Body of pancreas (tissue), 4 donors: ENCODE measurements around the gene CCDC158. TPM values are rescaled to one million over a fixed set of nuclear protein-coding genes. Genes with fewer than 3 reads are reported as not detected.
A peak's percentile ranks its signal among the peaks of the same experiment; 100 is the strongest.

Experiments
- ATAC-seq: fragments of 150-250 bp; one replicate; pipeline ENCODE4 v1.9.1; 2016
- DNase-seq, 4 donors: peaks; one replicate each; pipeline ENCODE4 v3.0.0-alpha.2; 2019
- H3K27ac ChIP-seq, 4 donors: fragments of 200-600 bp; sonication (generic); 1 replicate in 3 of 4; 2 replicates in 1 of 4; pipeline versions ENCODE4 v1.5.1 to v1.6.1; 2016 to 2019; ENCODE audit warnings: mild to moderate bottlenecking in 1 of 4, mixed read lengths in 1 of 4, moderate library complexity in 1 of 4
- H3K27me3 ChIP-seq, 2 donors: fragments of 200-600 bp; sonication (generic); one replicate each; pipeline ENCODE4 v1.6.0; 2016; ENCODE audit warnings: mild to moderate bottlenecking in 1 of 2
- H3K36me3 ChIP-seq, 2 donors: fragments of 200-600 bp; sonication (generic); replicated peaks in 1 of 2; 2 replicates each; pipeline ENCODE4 v1.5.1; 2016; ENCODE audit warnings: low read depth in 2 of 2; ENCODE audit not compliant: insufficient read depth in 1 of 2
- H3K4me1 ChIP-seq: fragments of 200-600 bp; sonication (generic); one replicate; pipeline ENCODE4 v1.6.0; 2016
- H3K4me3 ChIP-seq, 2 donors: fragments of 200-600 bp; sonication (generic); 1 replicate in 1 of 2; 2 replicates in 1 of 2; pipeline ENCODE4 v1.5.1; 2016 to 2019
- H3K9me3 ChIP-seq, 3 donors: fragments of 200-600 bp; sonication (generic); 1 replicate in 2 of 3; 2 replicates in 1 of 3; pipeline ENCODE4 v1.5.1; 2016
- POLR2A ChIP-seq, 3 donors: fragments of 450-650 bp; IDR thresholded peaks; one replicate each; pipeline ENCODE4 v1.6.1; 2016; ENCODE audit warnings: antibody characterized with exemption in 3 of 3, mild to moderate bottlenecking in 2 of 3
- WGBS, 2 donors: methylation state at CpG; one replicate each; pipeline ENCODE4 v1.1.5; 2017; 5-methylcytosine and 5-hydroxymethylcytosine counted together
- intact Hi-C: fragments of 100-400 bp; cut with DNase I; formaldehyde crosslinking; loops from one replicate; pipeline ENCODE4 v1.15.1; 2023
- total RNA-seq, 2 donors: library from RNA; depleted of rRNA; stranded (reverse); fragments of >200 nt; gene quantifications; one replicate each; pipeline ENCODE4 v1.1.0, GENCODE V29; 2016
- TF ChIP-seq, protein P1 (sequence below), 7 experiments: fragments of 450-650 bp in 4 of 7; fragments of 200-600 bp in 3 of 7; sonication (generic) in 3 of 7; IDR thresholded peaks; one replicate each; pipeline ENCODE4 v1.5.1; 2016 to 2019; ENCODE audit warnings: antibody characterized with exemption in 7 of 7

The CCDC158 gene
- total RNA-seq, 2 donors from 2014 or later: 0.99 to 1.3 TPM

DNA sequence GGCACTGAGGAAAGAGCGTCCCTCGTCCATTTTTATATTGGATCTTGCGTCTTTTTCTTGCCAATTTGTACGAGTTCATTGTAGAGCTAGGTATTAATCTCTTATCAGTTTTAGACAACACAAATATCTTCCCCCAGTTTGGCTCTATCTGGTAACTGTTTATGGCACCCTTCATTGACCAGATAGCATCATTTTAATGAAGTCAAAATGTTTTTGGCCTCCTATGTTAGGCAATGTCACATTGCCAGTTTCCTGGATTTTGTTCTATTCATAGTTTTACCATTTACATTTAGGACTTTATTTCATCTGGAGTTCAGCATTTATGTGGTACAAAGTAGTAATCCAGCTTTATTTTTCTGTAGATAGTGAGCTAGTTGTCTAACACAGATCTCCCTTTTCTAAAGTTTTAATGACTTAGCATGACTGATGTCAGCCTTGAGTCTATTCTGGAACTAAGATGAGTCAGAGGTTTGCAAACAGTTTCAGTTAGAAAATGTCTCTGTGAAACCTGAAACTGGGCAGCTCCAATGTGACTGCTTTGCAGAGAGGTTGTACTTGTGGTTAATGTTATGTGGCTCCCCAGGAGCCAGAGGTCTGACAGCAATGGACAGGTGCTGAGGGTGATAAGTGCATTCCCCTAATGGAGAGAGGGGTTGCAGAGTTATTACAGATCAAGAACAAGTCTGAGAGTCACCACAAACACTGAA, 119.7 kb downstream of the CCDC158 start:
- 63 to 65% methylated on average over 4 of the region's 4 CpGs for WGBS, 2 donors
- ATAC-seq (peak; percentile 79), DNase-seq (peak; percentile 41 to 67 (median 60))
- TF ChIP-seq, protein P1, sequence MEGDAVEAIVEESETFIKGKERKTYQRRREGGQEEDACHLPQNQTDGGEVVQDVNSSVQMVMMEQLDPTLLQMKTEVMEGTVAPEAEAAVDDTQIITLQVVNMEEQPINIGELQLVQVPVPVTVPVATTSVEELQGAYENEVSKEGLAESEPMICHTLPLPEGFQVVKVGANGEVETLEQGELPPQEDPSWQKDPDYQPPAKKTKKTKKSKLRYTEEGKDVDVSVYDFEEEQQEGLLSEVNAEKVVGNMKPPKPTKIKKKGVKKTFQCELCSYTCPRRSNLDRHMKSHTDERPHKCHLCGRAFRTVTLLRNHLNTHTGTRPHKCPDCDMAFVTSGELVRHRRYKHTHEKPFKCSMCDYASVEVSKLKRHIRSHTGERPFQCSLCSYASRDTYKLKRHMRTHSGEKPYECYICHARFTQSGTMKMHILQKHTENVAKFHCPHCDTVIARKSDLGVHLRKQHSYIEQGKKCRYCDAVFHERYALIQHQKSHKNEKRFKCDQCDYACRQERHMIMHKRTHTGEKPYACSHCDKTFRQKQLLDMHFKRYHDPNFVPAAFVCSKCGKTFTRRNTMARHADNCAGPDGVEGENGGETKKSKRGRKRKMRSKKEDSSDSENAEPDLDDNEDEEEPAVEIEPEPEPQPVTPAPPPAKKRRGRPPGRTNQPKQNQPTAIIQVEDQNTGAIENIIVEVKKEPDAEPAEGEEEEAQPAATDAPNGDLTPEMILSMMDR (IDR thresholded peaks at IDR 0.05): no peak
- peak in 2 of 3 donors; percentile 50 to 53 for TF ChIP-seq POLR2A (IDR thresholded peaks at IDR 0.05)
- Histone ChIP-seq H3K4me1 (peaks cover 61% of the 10 kb centered on the region), H3K4me3 (no peak overlapping the region), H3K27me3 (no peaks in the 10 kb centered on the region), H3K27ac (peak overlapping the region; percentile 78 to 88 (median 86)), H3K9me3 (no peaks in the 10 kb centered on the region), H3K36me3 (no peaks in the 10 kb centered on the region)
- intact Hi-C loops: no loop called here

DNA sequence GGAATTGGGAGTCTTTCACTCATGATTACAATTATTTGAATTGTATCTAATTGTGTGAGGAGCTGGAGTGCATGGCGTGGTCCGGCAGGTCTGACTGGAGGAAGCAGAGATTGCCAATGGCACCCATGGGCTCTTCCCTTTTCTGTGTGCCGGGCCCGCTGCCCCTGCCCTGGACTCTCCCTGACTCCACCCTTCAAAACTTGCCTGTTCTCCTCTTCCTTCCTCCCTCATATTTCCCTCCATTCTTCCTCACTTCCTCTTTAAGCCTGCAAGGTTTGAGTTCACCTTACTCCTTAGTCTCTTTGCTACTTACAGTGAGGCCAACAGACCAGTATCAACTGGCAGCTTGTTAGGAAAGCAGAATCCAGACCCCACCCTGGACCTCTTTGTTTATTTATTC, 120.9 kb downstream of the CCDC158 start:
- no peak for ATAC-seq

DNA sequence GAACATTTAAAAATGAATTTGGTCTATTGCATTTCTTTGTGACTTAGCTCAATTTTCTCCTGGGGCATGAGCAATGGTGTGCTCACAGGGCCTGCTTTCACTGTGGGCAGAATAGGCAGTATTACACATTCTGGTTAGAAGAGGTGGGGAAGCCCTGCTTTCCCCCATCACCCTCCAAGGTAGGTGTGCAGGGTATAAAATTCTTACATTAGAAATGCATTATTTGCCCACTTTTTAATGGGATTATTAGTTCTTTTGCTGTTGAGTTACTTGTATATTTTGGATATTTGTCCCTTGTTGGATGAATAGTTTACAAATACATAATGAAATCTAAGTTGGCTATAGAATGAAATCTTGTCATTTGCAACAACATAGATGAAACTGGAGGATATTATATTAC, 122.7 kb downstream of the CCDC158 start:
- Histone ChIP-seq H3K27me3 (no peaks in the 10 kb centered on the region), H3K4me3 (no peak overlapping the region), H3K27ac (peak overlapping the region in 3 of 4 donors; percentile 22 to 88 (median 41)), H3K9me3 (no peaks in the 10 kb centered on the region), H3K36me3 (no peaks in the 10 kb centered on the region), H3K4me1 (peaks cover 46% of the 10 kb centered on the region)
- no peak for TF ChIP-seq POLR2A (IDR thresholded peaks at IDR 0.05)
- TF ChIP-seq, protein P1 (IDR thresholded peaks at IDR 0.05): no peak
- intact Hi-C loops: no loop called here
- ATAC-seq (no peak), DNase-seq (no peak)

More for the DNA sequence above, 120.9 kb downstream of the CCDC158 start:
- DNase-seq: no peak
- H3K4me3 ChIP-seq: no peak overlapping the region
- peaks cover 53% of the 10 kb centered on the region for H3K4me1 ChIP-seq
- peak overlapping the region; percentile 22 to 88 (median 81) for H3K27ac ChIP-seq
- H3K9me3 ChIP-seq: no peaks in the 10 kb centered on the region
- 60 to 85% methylated on average over 4 of the region's 4 CpGs for WGBS, 2 donors
- intact Hi-C loops: no loop called here
- no peaks in the 10 kb centered on the region for H3K36me3 ChIP-seq
- H3K27me3 ChIP-seq: no peaks in the 10 kb centered on the region
- TF ChIP-seq, protein P1 (IDR thresholded peaks at IDR 0.05): no peak
- no peak for TF ChIP-seq POLR2A (IDR thresholded peaks at IDR 0.05)

DNA sequence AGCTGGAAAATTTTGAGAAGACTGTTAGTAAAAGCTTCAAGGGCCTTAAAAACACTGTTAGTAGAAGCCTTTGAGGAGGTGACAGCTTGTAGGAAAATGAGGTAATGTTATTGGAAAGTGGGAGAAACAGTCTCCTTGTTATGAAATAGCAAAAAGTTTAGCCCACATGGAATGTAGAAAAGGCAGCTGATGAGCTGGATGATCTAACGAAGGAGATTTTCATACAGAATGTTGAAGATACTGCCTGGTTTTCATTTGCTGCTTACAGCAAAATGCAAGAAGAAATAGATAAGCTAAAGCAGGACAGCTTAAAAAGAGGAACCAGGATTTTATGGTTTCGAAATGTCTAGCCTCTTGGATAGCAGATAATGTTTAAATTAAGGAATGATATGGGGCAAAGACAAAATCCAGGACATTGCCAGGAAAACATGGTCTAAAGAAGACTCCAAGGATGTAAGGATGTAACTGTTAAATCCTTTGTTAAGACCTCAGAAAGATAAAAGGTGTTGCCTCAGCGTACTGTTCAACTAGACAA, 124.6 kb downstream of the CCDC158 start:
- no peak for ATAC-seq
- Histone ChIP-seq H3K4me3 (no peak overlapping the region), H3K27me3 (no peaks in the 10 kb centered on the region), H3K9me3 (no peaks in the 10 kb centered on the region), H3K27ac (no peak overlapping the region), H3K4me1 (peaks cover 43% of the 10 kb centered on the region), H3K36me3 (no peaks in the 10 kb centered on the region)
- WGBS, 2 donors: 84 to 97% methylated on average over 3 of the region's 3 CpGs
- no peak for TF ChIP-seq POLR2A (IDR thresholded peaks at IDR 0.05)
- TF ChIP-seq, protein P1 (IDR thresholded peaks at IDR 0.05): no peak
- intact Hi-C loops: no loop called here
- no peak for DNase-seq

- peaks cover 17% of the 10 kb centered on the region for H3K4me1 ChIP-seq
- no peak overlapping the region for H3K4me3 ChIP-seq
- 80 to 81% methylated on average over 2 of the region's 2 CpGs for WGBS, 2 donors
- TF ChIP-seq, protein P1 (IDR thresholded peaks at IDR 0.05): no peak
- no peak for TF ChIP-seq POLR2A (IDR thresholded peaks at IDR 0.05)
- no peak overlapping the region for H3K27ac ChIP-seq
- ATAC-seq (no peak), DNase-seq (peak in 1 of 4 donors; percentile 23)
- H3K9me3 ChIP-seq: no peaks in the 10 kb centered on the region
- intact Hi-C loops: no loop called here
- H3K36me3 ChIP-seq: no peaks in the 10 kb centered on the region
- H3K27me3 ChIP-seq: no peaks in the 10 kb centered on the region
Observed at GRCh38 chr4:76293772-76294171, 127.2 kb downstream of the CCDC158 start.
